Measurements from ENCODE around the gene FRAS1. TPM values are rescaled to one million over a fixed set of nuclear protein-coding genes. Genes with fewer than 3 reads are reported as not detected.

FRAS1 gene
- total RNA-seq, 2 experiments from 2014 or later, result not detected

DNA sequence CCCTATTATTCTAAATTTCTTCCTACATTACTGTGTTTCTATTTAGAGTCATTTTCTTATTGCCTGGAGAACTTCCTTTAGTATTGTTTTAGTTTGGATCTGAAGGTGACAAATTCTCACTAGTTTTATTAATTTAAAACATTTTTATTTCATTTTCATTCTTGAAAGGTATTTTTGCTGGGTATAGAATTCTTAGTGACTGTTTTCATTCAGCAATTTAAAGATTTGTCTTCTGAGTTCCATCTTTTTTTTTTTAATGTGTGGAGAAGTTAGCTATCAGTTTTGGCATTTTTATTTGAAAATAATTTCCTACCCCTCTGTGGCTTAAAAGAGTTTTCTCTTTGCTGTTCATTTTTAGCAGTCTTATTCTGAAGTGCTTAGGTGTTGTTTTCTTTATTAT is 169.2 kb downstream of the FRAS1 start:
- H3K27me3 Mint-ChIP-seq, result peaks cover 50% of the 10 kb centered on the region
- Histone ChIP-seq H3K4me1 (ENCODE audit: insufficient read depth, low read length) (no peaks in the 10 kb centered on the region), H3K4me3 (ENCODE audit: low read length) (no peak overlapping the region), H3K36me3 (ENCODE audit: insufficient read depth, low read length) (no peaks in the 10 kb centered on the region), H3K9me3 (ENCODE audit: control insufficient read depth in 1 of 2, insufficient read depth in 1 of 2, low read length in 2 of 2) (no peaks in the 10 kb centered on the region), H3K27me3 (ENCODE audit: control insufficient read depth in 1 of 2, insufficient read depth in 2 of 2, low read length in 2 of 2) (peaks cover 2 to 10% of the 10 kb centered on the region in 2 experiments), H3K27ac (ENCODE audit: low read depth in 1 of 2, low read length in 2 of 2) (no peak overlapping the region)
- H3K27ac Mint-ChIP-seq, result no peak overlapping the region
- no peak for ATAC-seq (ENCODE audit: poor library complexity)
- no peaks in the 10 kb centered on the region for H3K4me1 Mint-ChIP-seq (ENCODE audit: low read depth)
- H3K4me3 Mint-ChIP-seq, result no peak overlapping the region
- no peaks in the 10 kb centered on the region for H3K36me3 Mint-ChIP-seq (ENCODE audit: low read depth)
- TF ChIP-seq CTCF (IDR thresholded peaks at IDR 0.05), result no peak
- no peak for DNase-seq
- ChIA-PET POLR2A (no interaction called here), CTCF (no interaction called here)
- H3K9me3 Mint-ChIP-seq, result peaks cover 3% of the 10 kb centered on the region
- intact Hi-C loops (cut with DNase I, micrococcal nuclease), result no loop called here

DNA sequence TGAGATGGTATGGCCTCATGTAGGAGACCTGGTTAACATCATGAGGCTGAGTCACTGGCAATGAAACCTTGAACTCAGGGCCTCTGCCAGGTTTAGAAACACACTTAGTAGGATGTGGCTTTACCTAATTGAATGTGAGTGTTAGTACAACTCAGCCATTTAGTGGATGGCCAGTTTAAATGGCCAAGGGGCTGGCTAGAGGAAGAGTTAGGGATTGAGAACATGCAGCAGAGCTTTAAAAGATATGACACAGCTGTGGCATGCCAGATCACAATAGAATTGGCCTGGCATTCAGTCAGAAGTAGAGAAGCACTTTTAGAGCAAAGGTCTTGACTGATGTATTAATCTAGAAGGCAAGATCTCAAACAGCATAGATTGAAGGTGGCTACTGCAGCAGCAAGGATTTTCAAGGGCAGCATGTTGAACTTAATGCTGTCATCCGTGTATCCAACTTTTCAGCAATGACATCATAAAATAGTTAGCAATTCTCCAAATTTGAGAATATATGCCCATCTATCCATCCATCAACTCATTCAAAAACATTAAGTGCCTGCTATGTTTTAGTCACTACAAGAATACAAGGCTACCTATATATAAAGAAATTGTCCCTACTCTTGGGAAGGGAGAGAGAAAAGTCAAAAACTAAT is 170.4 kb downstream of the FRAS1 start:
- Mint-ChIP-seq H3K27ac (no peak overlapping the region), H3K9me3 (peaks cover 3% of the 10 kb centered on the region), H3K36me3 (ENCODE audit: low read depth) (no peaks in the 10 kb centered on the region), H3K4me3 (no peak overlapping the region), H3K27me3 (peaks cover 40% of the 10 kb centered on the region), H3K4me1 (ENCODE audit: low read depth) (no peaks in the 10 kb centered on the region)
- H3K36me3 ChIP-seq (ENCODE audit: insufficient read depth, low read length), result no peaks in the 10 kb centered on the region
- intact Hi-C loops (cut with DNase I, micrococcal nuclease), result no loop called here
- DNase-seq (no peak), ATAC-seq (ENCODE audit: poor library complexity) (no peak)
- H3K4me3 ChIP-seq (ENCODE audit: low read length), result no peak overlapping the region
- no peaks in the 10 kb centered on the region for H3K4me1 ChIP-seq (ENCODE audit: insufficient read depth, low read length)
- H3K27ac ChIP-seq (ENCODE audit: low read depth in 1 of 2, low read length in 2 of 2), result no peak overlapping the region
- ChIA-PET POLR2A (no interaction called here), CTCF (no interaction called here)
- H3K27me3 ChIP-seq (ENCODE audit: control insufficient read depth in 1 of 2, insufficient read depth in 2 of 2, low read length in 2 of 2), result peaks cover 2 to 10% of the 10 kb centered on the region in 2 experiments
- no peaks in the 10 kb centered on the region for H3K9me3 ChIP-seq (ENCODE audit: control insufficient read depth in 1 of 2, insufficient read depth in 1 of 2, low read length in 2 of 2)
- no peak for TF ChIP-seq CTCF (IDR thresholded peaks at IDR 0.05)

DNA sequence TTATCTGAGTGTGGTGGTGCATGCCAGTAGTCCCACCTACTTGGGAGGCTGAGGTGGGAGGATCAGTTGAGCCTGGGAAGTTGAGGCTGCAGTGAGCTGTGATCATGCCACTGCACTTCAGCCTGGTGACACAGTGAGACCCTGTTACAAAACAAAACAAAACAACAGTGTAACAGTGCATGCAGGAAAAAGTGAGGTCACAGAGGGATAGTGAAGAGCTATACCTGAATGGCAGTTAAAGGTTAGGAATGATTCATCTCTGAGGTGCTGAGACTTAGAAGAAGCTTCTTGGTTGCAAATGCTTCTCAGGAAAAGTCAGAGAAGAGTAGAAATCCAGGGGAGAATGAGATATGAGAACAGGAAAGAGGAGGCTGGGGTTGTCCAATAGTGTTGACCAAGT is 178.7 kb downstream of the FRAS1 start:
- Mint-ChIP-seq H3K27ac (no peak overlapping the region), H3K4me1 (ENCODE audit: low read depth) (no peaks in the 10 kb centered on the region), H3K27me3 (peaks cover 12% of the 10 kb centered on the region), H3K36me3 (ENCODE audit: low read depth) (no peaks in the 10 kb centered on the region), H3K9me3 (no peaks in the 10 kb centered on the region), H3K4me3 (no peak overlapping the region)
- ATAC-seq (ENCODE audit: poor library complexity) (no peak), DNase-seq (no peak)
- ChIA-PET POLR2A (no interaction called here), CTCF (no interaction called here)
- no peak overlapping the region for H3K27ac ChIP-seq (ENCODE audit: low read depth in 1 of 2, low read length in 2 of 2)
- H3K27me3 ChIP-seq (ENCODE audit: control insufficient read depth in 1 of 2, insufficient read depth in 2 of 2, low read length in 2 of 2), result no peaks in the 10 kb centered on the region
- H3K4me3 ChIP-seq (ENCODE audit: low read length), result no peak overlapping the region
- no peaks in the 10 kb centered on the region for H3K36me3 ChIP-seq (ENCODE audit: insufficient read depth, low read length)
- no peak for TF ChIP-seq CTCF (IDR thresholded peaks at IDR 0.05)
- H3K9me3 ChIP-seq (ENCODE audit: control insufficient read depth in 1 of 2, insufficient read depth in 1 of 2, low read length in 2 of 2), result no peaks in the 10 kb centered on the region
- intact Hi-C loops (cut with DNase I, micrococcal nuclease), result no loop called here
- H3K4me1 ChIP-seq (ENCODE audit: insufficient read depth, low read length), result no peaks in the 10 kb centered on the region

Data from CD4-positive, alpha-beta T cell (primary cell).